Heart left ventricle (tissue), 13 donors: Measurements from ENCODE around the gene CLCA1.

ENCODE experiments used
- CTCF ChIP-seq, 12 donors: fragments of 200-600 bp; sonication (generic) in 4 of 12; IDR thresholded peaks; one replicate each; pipeline versions ENCODE4 v1.5.0 to v1.8.0; 2018 to 2022; ENCODE audit warnings: antibody characterized with exemption in 12 of 12, mild to moderate bottlenecking in 5 of 12
- POLR2A ChIP-seq, 2 donors: fragments of 450-650 bp; IDR thresholded peaks; one replicate each; pipeline ENCODE4 v1.6.1; 2017; ENCODE audit warnings: antibody characterized with exemption in 2 of 2, mild to moderate bottlenecking in 2 of 2, moderate library complexity in 2 of 2
- donor health status: ischemic (EF 13 %, LVEDD 7.1; RV severe dilation, severe dysfunction).
- donor health status: DM: no; HTN: yes; CAD: no.
- donor health status: DM: no; HTN: no; CAD: no.
- donor health status: ischemic (EF 25% LVEDD 6.9; RV normal size, moderate dysfunction).
- donor health status: ischemic (EF 25% LVEDD 5.7; RV mildly dilated, moderate dysfunction).
- donor health status: ischemic (EF 35%, LVEDD 5.7; RV mildly dilated, moderate dysfunction).
- donor health status: nonischemic (EF 11% LVEDD 7.7; RV severe dilation, severe dysfunction).
- donor health status: DM: yes; HTN: yes; CAD: no.
- donor health status: PGD.
- donor health status: ischemic (EF 29% LVEDD 5.4; RV normal size, mild dysfunction).
- donor health status: nonischemic (EF 23%, LVEDD 6.1; RV moderate dilation, normal function).

GRCh38 chr1:86447198-86447790, 21.4 kb upstream of the CLCA1 start:
- no peak for TF ChIP-seq CTCF (IDR thresholded peaks at IDR 0.05)
- no peak for TF ChIP-seq POLR2A (IDR thresholded peaks at IDR 0.05)
